K562 (cell line): ENCODE results near the gene MEF2D. TPM values are rescaled to one million over a fixed set of nuclear protein-coding genes. Genes with fewer than 3 reads are reported as not detected.

Experiments used
- ARID2 ChIP-seq: fragments of 450-650 bp; IDR thresholded peaks from 2 replicates; pipeline ENCODE4 v1.6.1; 2017; ENCODE audit warnings: antibody characterized with exemption, mild to moderate bottlenecking
- CHD4 ChIP-seq: fragments of 200-600 bp; sonication (generic); IDR thresholded peaks from 3 replicates; pipeline ENCODE4 v1.6.1; 2012; ENCODE audit warnings: low read depth, mild to moderate bottlenecking, mixed read lengths, low read length, inconsistent platforms; ENCODE audit not compliant: insufficient read depth, insufficient replicate concordance, poor library complexity, severe bottlenecking
- CREBBP ChIP-seq: IDR thresholded peaks from one replicate; pipeline ENCODE4 v1.6.1; 2012; ENCODE audit warnings: low read depth, mild to moderate bottlenecking, control low read depth, inconsistent platforms, low read length
- CXXC5 ChIP-seq: fragments of 250-450 bp; sonication (Bioruptor Pico); IDR thresholded peaks from 2 replicates; pipeline ENCODE4 v1.8.0; 2022; ENCODE audit warnings: inconsistent platforms, mild to moderate bottlenecking, moderate library complexity
- E2F1 ChIP-seq: sonication (generic); formaldehyde crosslinking; IDR thresholded peaks from 2 replicates; pipeline ENCODE4 v1.8.1; 2023; ENCODE audit warnings: mild to moderate bottlenecking, missing genetic modification reagents, moderate library complexity
- EWSR1 ChIP-seq: fragments of 450-650 bp; IDR thresholded peaks from 2 replicates; pipeline ENCODE4 v1.6.1; 2018; ENCODE audit warnings: borderline replicate concordance, mild to moderate bottlenecking, low read depth, moderate library complexity; ENCODE audit not compliant: partially characterized antibody
- HLTF ChIP-seq: fragments of 450-650 bp; IDR thresholded peaks from 2 replicates; pipeline ENCODE4 v1.6.1; 2016
- HMG20A ChIP-seq: fragments of 450-650 bp; formaldehyde crosslinking; conservative IDR thresholded peaks from 2 replicates; pipeline ENCODE4 v1.4.0; 2020; ENCODE audit warnings: mild to moderate bottlenecking, mixed read lengths
- KLF10 ChIP-seq: fragments of 250-450 bp; sonication (Bioruptor Pico); IDR thresholded peaks from 2 replicates; pipeline ENCODE4 v1.6.1; 2021; ENCODE audit warnings: matching md5 sums
- NR1H2 ChIP-seq: sonication (generic); formaldehyde crosslinking; IDR thresholded peaks from 2 replicates; pipeline ENCODE4 v1.4.0; 2020; ENCODE audit warnings: mild to moderate bottlenecking, missing genetic modification reagents
- POLR2AphosphoS2 ChIP-seq: IDR thresholded peaks from 2 replicates; pipeline ENCODE4 v1.6.1; 2012; ENCODE audit warnings: low read length, improper control_type of control experiment
- REST ChIP-seq, 2 experiments: fragments of 450-650 bp; formaldehyde crosslinking in 1 of 2; IDR thresholded peaks; 2 replicates each; pipeline versions ENCODE4 v1.4.0 to v1.6.1; 2014 to 2020; ENCODE audit warnings: mild to moderate bottlenecking in 2 of 2, borderline replicate concordance in 1 of 2, low read depth in 1 of 2
- USF2 ChIP-seq: sonication (generic); formaldehyde crosslinking; IDR thresholded peaks from 2 replicates; pipeline ENCODE4 v1.5.0; 2020; ENCODE audit warnings: missing genetic modification reagents
- ZBTB34 ChIP-seq: fragments of 250-450 bp; sonication (Bioruptor Pico); IDR thresholded peaks from 2 replicates; pipeline ENCODE4 v1.8.0; 2021; ENCODE audit warnings: mild to moderate bottlenecking, moderate library complexity
- ZC3H8 ChIP-seq: fragments of 450-650 bp; IDR thresholded peaks from 2 replicates; pipeline ENCODE4 v1.6.1; 2017
- ZEB2 ChIP-seq: fragments of 450-650 bp; IDR thresholded peaks from 2 replicates; pipeline ENCODE4 v1.6.1; 2016
- ZNF24 ChIP-seq: fragments of 450-650 bp; IDR thresholded peaks from 2 replicates; pipeline ENCODE4 v1.6.1; 2016
- polyA plus RNA-seq, 8 experiments: library from polyadenylated mRNA; depleted of rRNA in 4 of 8; stranded (reverse) in 5 of 8; unstranded in 3 of 8; fragments of >200 nt; fragmentation: Nextera tagmentation in 2 of 8; fragmentation: Illumina TruSeq in 1 of 8; extraction: Ambion mirVana in 2 of 8; extraction: Trizol in 1 of 8; gene quantifications; 2 replicates each; pipeline versions ENCODE4 v1.2.1 to v1.2.3, GENCODE V29; 2011 to 2014; ENCODE audit warnings: inconsistent platforms in 1 of 8, missing spikeins in 1 of 8
- total RNA-seq, 7 experiments: library from RNA; depleted of rRNA in 6 of 7; stranded (reverse); fragments of >200 nt in 6 of 7; fragmentation: Illumina TruSeq in 2 of 7; extraction: Trizol in 2 of 7; gene quantifications; 2 replicates each; pipeline versions ENCODE4 v1.2.1 to v1.2.3, GENCODE V29; 2011 to 2021; ENCODE audit warnings: low replicate concordance in 1 of 7

Gene MEF2D
- total and polyA plus RNA-seq, 9 of the 15 experiments (the other 6 are each of a cell fraction or from before 2014, with no cell fraction given): 0.10 to 19.5 (median 2.6) TPM

GRCh38 chr1:156421062-156421938 lies 79.3 kb downstream of the MEF2D start (continued):
- TF ChIP-seq CREBBP: no peak
- TF ChIP-seq ZBTB34: no peak
- no peak for TF ChIP-seq ZC3H8
- TF ChIP-seq KLF10: no peak
- TF ChIP-seq HLTF: no peak
- no peak for TF ChIP-seq E2F1 (CRISPR knock-in tag)
- TF ChIP-seq CHD4: no peak
- no peak for TF ChIP-seq POLR2AphosphoS2
- no peak for TF ChIP-seq ZEB2
- TF ChIP-seq ARID2: no peak
- TF ChIP-seq ZNF24: no peak
- TF ChIP-seq CXXC5 (CRISPR knock-in tag): peak; percentile 76
- TF ChIP-seq REST (IDR thresholded peaks at IDR 0.05; ENCODE audit: borderline replicate concordance): no peak; the same call in 1 of the 2 replicates
- TF ChIP-seq REST (CRISPR knock-in tag; IDR thresholded peaks at IDR 0.05; ENCODE audit: low read depth): peak; percentile 34; the same call in 1 of the 2 replicates
- no peak for TF ChIP-seq HMG20A (CRISPR knock-in tag)
- TF ChIP-seq EWSR1: no peak
- no peak for TF ChIP-seq USF2 (CRISPR knock-in tag)
- no peak; the same call in 1 of the 2 replicates for TF ChIP-seq NR1H2 (CRISPR knock-in tag)
